ENCODE data around the gene LIPC.

Gene LIPC

GRCh38 chr15:58459560-58459959 is 27.8 kb downstream of the LIPC start:
- H3K36me3 ChIP-seq (ENCODE audit: control insufficient read depth in 2 of 2, insufficient read depth in 1 of 2, low read length in 2 of 2), result no peaks in the 10 kb centered on the region
- H3K27ac ChIP-seq (ENCODE audit: extremely low read depth, low read depth, low read length), result no peak overlapping the region
- TF ChIP-seq ZNF354C (tag by site-specific recombination; IDR thresholded peaks at IDR 0.05; ENCODE audit: borderline replicate concordance, low read depth) (no peak), ZBTB6 (tag by site-specific recombination; IDR thresholded peaks at IDR 0.05) (no peak), ZSCAN5A (tag by site-specific recombination; IDR thresholded peaks at IDR 0.05) (no peak), FEZF1 (tag by site-specific recombination; IDR thresholded peaks at IDR 0.05) (no peak), ZNF2 (tag by site-specific recombination; IDR thresholded peaks at IDR 0.05) (no peak), ZNF664 (tag by site-specific recombination; IDR thresholded peaks at IDR 0.05) (no peak)
- H3K9me3 ChIP-seq (ENCODE audit: control insufficient read depth, insufficient read depth, low read depth, low read length), result no peaks in the 10 kb centered on the region
- H3K4me1 ChIP-seq (ENCODE audit: control insufficient read depth, insufficient read depth, low read length), result no peaks in the 10 kb centered on the region
- CTCF ChIA-PET, result no interaction called here
- POLR2A ChIA-PET, result no interaction called here
- H3K4me3 ChIP-seq (ENCODE audit: low read depth, low read length), result no peak overlapping the region

- H3K9me3 ChIP-seq (ENCODE audit: control insufficient read depth, insufficient read depth, low read depth, low read length), result no peaks in the 10 kb centered on the region
- POLR2A ChIA-PET, result no interaction called here
- H3K4me1 ChIP-seq (ENCODE audit: control insufficient read depth, insufficient read depth, low read length), result no peaks in the 10 kb centered on the region
- TF ChIP-seq ZNF501 (tag by site-specific recombination; IDR thresholded peaks at IDR 0.05), result no peak
- no peak for TF ChIP-seq ZNF433 (tag by site-specific recombination; IDR thresholded peaks at IDR 0.05; ENCODE audit: low read depth)
- no peak for TF ChIP-seq ZNF777 (tag by site-specific recombination; IDR thresholded peaks at IDR 0.05; ENCODE audit: borderline replicate concordance)
- no peak for TF ChIP-seq ZSCAN16 (tag by site-specific recombination; IDR thresholded peaks at IDR 0.05)
- TF ChIP-seq PRDM10 (tag by site-specific recombination; IDR thresholded peaks at IDR 0.05), result no peak
- no peak for TF ChIP-seq OVOL3 (tag by site-specific recombination; IDR thresholded peaks at IDR 0.05)
- no peak for TF ChIP-seq KLF16 (tag by site-specific recombination; IDR thresholded peaks at IDR 0.05)
- TF ChIP-seq ZNF169 (tag by site-specific recombination; IDR thresholded peaks at IDR 0.05), result no peak
- no peak for TF ChIP-seq ZBTB11 (tag by site-specific recombination; conservative IDR thresholded peaks at IDR 0.05; ENCODE audit: low read depth)
- TF ChIP-seq SCRT1 (tag by site-specific recombination; IDR thresholded peaks at IDR 0.05; ENCODE audit: borderline replicate concordance), result no peak
- TF ChIP-seq ZNF580 (tag by site-specific recombination; IDR thresholded peaks at IDR 0.05), result no peak
- no peak for TF ChIP-seq ZBTB44 (tag by site-specific recombination; IDR thresholded peaks at IDR 0.05)
- no peak for TF ChIP-seq ZNF791 (tag by site-specific recombination; IDR thresholded peaks at IDR 0.05)
- CTCF ChIA-PET, result no interaction called here
- no peak overlapping the region for H3K27ac ChIP-seq (ENCODE audit: extremely low read depth, low read depth, low read length)
- no peak overlapping the region for H3K4me3 ChIP-seq (ENCODE audit: low read depth, low read length)
- no peaks in the 10 kb centered on the region for H3K36me3 ChIP-seq (ENCODE audit: control insufficient read depth in 2 of 2, insufficient read depth in 1 of 2, low read length in 2 of 2)
These were observed 28.5 kb downstream of the LIPC start for GRCh38 chr15:58460116-58460790.

All from HEK293 (cell line).